Kidney capillary endothelial cell (primary cell): Measurements from ENCODE around the gene RPS25.
"Not testable (repeated sequence)": the region's sequence is repeated elsewhere in the genome, so short reads cannot be mapped to it uniquely, and the experiment has no call there.

Experiments
- DNase-seq: peaks from one replicate; pipeline ENCODE4 v3.0.0-alpha.2; 2018; ENCODE audit warnings: low spot score

The RPS25 gene

DNA sequence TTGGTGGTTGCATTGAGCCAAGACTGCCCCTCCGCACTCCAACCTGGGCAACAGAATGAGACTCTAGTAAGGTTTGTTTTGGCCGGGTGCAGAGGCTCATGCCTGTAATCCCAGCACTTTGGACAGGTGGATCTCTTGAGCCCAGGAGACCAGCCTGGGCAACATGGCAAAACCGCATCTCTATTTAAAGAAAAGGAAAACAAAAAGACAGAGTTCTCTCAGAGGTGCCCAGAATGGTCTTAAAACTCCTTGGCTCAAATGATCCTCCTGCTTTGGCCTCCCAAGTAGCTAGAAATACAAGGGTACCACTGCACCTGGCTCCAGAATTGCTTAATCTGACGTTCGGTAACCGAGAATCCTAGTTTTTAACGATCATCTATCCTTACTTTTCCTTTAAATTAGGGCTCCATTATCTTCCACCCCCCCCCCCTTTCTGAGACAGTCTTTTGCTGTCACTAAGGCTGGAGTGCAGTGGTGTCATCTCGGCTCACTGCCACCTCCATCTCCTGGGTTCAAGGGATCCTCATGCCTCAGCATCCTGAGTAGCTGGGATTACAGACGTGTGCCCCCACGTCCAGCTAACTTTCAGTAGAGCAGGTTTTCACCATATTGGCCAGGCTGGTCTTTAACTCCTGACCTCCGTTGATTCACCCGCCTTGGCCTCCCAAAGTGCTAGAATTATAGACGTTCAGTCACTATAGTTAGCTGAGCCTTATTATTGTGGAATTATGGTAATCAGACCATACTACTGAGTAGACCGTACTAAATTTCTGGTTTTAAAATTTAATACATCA is 1.7 kb downstream of the RPS25 start:
- DNase-seq, result no peak

DNA sequence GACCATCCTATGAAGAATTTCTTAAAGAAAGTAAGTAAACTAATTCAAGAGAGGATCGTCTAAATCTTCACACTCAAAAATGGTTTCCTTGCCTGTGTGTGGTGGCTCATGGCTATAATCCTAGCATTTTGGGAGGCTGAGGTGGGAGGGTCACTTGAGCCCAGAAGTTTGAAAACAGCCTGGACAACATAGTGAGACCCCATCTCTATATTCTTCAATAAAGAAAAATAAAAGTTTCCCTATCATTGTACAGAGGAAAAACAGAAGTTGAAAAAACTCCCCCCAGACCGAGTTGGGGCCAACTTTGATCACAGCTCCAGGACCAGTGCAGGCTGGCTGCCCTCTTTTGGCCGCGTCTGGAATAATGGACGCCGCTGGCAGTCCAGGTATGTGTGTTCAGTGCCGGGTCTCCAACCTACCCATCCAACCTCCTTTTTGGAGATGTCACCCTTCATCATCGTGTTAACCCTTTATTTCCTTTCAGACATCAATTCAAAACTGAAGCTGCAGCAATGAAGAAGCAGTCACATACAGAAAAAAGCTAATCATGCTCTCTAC is 3.0 kb downstream of the RPS25 start:
- no peak for DNase-seq

DNA sequence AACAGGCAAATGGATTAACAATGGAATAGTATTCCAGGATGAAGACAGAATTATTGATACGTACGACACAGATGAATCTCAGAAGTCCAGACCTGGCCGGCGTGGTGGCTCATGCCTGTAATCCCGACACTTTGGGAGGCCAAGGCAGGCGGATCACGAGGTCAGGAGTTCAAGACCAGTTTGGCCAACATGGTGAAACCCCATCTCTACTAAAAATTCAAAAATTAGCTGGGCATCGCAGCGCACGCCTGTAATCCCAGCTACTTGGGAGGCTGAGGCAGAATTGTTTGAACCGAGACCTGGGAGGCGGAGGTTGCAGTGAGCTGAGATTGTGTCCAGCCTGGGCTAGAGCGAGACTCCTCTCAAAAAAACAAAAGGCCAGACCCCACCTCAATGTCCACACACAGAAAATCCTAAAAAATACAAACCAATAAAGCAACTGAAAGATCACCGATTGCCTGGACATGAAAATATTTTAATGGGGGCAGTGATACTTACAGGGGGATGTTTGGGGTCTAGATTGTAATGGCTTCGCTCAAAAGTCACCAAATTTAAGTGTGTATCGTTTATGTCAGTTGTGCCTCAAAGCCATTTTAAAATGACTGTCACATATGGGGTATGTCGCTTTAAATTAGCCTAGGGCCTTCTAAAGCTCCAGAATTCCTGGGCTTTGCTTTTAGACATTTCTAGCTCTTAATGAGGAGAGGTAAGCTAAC is 3.8 kb downstream of the RPS25 start:
- no peak for DNase-seq

DNA sequence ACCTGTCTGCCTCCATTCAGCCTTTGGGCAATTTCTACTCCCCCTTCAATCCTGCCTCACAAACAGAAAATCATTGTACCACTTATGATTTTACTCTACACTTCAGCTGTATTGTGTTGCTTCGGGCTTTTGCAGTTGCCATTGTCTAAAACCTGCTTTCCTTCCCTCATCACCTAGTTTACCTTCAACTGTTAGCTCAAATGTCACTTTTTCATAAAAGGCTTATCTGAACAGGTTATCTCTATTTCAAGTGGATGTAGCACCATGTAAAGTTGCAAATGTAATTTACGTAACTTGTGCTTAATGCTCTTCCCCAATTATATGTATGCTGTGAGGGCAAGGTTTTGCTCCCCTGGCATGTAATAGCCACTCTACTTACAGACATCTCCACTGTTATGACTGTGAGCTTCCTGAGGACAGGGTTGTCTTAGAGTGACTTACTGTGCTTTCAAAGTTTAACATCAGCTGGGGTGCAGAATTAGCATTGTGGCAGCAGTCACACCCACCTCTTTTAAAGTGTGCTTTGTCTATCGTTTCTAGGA is 5.4 kb downstream of the RPS25 start:
- DNase-seq, result no peak

DNA sequence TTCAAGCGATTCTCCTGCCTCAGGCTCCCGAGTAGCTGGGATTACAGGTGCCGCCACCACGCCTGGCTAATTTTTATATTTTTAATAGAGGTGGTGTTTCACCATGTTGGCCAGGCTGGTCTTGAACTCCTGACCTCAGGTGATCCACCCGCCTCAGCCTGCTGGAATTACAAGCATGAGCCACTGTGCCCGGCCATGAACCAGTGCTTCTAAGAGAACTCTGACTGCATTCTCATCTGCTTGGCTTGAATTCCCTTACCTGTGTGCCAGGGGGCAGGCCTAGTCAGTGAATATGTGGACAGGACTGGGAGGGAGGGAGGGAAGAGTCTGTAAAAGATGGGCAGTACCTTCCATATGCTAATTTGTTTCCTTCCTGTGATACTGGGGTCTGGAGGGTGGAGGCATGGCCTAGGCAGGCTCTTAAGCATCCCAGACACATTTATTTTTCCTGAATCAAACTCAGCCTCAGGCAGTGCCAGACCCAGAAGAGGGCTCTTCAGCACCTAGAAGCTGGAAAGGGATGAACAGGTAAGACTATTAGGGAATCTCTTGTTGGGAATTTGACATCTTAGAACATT is 6.6 kb downstream of the RPS25 start:
- DNase-seq, result no peak

DNA sequence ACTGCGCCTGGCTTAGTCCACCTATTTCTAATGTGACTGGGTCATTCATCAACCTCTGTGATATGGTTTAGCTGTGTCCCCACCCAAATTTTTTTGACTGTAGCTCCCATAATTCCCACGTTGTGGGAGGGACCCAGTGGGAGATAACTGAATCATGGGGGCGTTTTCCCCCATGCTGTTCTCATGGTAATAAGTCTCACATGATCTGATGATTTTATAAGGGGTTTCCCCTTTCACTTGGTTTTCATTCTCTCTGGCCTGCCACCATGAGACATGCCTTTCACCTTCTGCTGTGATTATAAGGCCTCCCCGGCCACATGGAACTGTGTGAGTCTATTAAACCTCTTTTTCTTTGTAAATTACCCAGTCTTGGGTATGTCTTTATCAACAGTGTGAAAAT is 11.5 kb downstream of the RPS25 start:
- no peak for DNase-seq

DNA sequence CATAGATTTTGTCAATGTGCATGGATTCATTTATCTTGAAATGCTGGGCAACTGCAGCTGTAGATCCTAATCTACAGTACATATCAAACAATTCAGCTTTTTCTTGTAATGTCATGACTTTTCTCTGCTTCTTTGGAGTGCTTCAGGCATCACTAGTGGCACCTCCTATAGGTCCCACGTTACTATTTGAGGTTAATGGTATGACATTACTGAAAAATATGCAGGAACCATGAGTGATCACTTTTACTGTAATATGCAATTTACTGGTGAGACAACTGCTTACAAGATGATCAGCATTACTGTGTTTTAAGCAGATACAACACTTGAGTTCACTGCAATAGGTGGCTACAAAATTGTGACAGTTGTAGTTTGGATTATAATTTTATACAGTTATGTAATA is 17.2 kb downstream of the RPS25 start:
- no peak for DNase-seq

DNA sequence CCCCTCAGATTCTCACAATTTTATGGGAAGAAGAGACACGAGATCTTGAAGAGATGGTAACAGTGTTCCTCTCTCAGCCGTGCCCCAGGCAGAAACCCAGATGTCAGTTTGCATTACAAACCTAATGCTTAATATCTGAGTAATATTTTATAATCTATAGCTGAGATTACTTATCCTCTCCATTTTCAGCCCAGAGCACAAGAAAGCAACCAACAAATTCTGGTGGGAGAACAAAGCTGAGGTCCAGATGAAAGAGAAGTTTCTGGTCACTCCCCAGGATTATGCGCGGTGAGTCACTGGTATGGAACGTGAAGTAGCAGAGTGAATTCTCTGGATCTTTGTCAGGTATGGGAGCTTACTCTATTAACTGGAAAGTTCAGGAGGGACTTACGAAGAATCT is 19.3 kb downstream of the RPS25 start:
- DNase-seq, result peak; percentile 26

DNA sequence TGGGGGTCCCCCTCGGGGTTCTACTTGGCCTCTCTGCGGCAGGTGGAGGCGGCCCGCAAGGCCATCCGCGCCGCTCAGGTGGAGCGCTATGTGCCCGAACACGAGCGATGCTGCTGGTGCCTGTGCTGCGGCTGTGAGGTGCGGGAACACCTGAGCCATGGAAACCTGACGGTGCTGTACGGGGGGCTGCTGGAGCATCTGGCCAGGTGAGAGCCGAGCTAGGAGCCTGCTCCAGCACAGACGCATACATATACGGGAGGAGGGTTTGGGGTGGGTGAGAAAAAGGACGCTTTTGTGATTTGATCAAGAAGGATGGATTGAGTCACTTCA is 19.8 kb downstream of the RPS25 start:
- DNase-seq, result no peak

DNA sequence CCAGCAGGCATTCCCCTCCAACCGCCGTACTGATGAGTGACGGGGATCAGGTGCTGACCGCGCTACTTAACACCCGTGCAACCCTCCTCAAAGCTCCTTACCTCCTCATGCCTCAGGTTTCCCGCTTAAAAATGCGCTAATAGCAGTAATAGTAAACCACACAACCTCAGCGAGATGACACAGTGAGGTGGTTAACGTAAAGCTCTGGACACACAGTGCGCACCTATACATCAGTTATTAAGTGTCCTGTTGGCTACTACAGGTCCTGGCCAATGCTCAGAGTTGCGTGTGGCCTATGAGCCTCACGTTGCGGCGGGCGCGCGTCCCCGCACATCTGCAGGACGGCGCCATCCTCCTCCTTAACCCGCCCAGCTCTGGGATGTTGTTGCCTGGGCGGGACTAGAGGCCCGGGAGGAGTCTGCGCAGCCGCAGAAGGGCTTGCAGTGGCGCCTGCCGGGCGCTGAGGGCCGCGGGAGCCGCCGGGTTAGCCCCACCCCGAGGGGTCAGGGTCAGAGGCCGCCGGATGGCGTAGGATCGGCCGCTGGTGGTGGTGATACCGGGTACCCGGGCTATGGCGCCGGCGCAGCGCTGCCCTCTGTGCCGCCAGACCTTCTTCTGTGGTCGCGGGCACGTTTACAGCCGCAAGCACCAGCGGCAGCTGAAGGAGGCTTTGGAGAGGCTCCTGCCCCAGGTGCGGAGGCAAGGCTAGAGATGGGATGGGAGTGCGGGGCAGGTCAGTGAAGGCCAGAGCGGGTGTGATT is 20.3 kb downstream of the RPS25 start, which contains the start of gene CENATAC:
CENATAC (plus strand) TSS at position 512 of the 761 bp plus-strand sequence; CDS start at position 572, 60 bp downstream.
- DNase-seq, result peak; percentile 94

DNA sequence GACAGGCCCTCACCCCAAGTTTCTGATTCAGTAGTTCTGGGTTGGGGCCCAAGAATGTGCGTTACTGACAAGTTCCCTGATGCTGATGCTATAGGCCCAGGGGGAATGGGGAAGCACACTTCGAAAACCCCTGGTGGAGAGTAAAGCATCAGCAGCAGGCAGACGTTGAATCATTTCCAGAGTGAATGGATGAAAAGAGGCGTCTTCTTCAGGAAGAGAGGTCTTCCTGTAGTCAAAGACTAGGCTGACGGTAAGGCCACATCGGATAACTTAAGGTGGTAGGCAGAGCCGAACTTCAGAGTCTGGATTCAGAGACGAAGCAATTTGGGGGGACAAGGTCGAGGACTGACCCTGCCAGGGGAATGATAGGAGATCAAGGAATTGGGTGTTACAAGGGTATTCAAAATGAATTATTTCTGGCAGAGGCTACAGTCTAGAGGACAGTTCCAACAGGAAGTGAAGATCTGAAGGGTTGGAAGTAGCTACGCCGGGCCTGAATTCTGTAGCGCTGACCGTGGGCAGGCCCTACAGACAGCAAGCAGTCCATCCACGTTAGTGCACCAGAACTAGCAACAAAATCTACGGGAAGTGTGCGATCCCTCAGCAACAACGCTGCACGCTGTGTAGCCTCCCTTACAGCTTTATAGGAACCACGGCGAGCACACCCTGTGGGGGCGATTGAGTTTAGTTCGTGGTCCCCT is 21.1 kb downstream of the RPS25 start:
- peak; percentile 40 for DNase-seq

DNA sequence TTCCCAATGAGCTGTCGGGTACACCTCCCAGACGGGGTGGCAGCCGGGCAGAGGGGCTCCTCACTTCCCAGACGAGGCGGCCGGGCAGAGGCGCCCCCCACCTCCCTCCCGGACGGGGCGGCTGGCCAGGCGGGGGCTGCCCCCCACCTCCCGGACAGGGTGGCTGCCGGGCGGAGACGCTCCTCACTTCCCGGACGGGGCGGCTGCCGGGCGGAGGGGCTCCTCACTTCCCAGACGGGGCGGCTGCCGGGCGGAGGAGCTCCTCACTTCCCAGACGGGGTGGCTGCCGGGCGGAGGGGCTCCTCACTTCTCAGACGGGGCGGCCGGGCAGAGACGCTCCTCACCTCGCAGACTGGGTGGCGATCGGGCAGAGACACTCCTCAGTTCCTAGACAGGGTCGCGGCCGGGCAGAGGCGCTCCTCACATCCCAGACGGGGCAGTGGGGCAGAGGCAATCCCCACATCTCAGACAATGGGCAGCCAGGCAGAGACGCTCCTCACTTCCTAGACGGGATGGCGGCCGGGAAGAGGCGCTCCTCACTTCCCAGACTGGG is 26.6 kb downstream of the RPS25 start:
- not testable (repeated sequence) for DNase-seq

DNA sequence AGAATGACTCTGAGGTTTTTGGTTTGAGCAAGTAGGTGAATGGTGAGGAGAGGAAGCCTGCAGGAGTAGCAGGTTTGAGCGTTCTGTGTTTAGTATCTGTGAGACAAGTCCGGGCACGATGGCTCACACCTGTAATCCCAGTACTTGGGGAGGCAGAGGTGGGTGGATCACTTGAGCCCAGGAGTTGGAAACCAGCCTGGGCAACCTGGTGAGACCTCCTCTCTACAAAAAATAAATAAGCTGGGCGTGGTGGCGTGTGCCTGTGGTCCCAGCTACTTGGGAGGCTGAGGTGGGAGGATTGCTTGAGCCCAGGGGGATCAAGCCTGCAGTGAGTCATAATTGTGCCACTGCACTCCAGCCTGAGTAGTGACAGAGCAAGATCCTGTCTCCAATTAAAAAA is 29.9 kb downstream of the RPS25 start:
- no peak for DNase-seq

DNA sequence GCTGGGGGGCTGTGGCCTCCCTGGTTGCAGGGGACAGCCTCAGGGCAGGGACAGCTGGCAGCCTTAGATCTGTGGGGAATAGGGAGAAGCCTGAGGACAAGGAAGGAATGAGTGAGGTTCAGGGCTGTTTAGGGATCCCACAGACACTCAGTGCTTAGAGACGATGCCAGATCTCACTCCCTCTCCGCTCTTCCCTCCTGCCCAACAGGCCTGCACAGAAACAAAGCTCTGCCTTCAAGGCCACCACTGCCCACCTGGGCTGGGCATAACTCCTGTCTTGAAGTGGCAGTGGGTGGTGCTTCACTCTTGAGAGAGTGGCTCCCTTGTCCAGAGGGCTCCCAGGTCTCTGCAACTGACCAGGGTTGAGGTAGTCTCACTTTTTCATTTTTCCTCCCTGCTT is 33.3 kb downstream of the RPS25 start:
- DNase-seq, result no peak

DNA sequence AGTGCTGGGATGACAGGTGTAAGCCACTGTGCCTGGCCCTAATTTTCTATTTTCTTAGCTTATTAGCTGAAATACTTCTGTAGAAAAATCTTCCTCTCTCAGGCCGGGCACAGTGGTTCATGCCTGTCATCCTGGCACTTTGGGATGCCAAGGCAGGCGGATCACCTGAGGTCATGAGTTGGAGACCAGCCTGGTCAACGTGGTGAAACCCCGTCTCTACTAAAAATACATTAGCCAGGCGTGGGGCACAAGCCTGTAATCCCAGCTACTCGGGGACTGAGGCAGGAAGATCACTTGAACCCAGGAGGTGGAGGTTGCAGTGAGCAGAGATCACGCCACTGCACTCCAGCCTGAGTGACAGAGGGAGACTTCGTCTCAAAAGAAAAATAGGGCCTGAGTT is 33.8 kb downstream of the RPS25 start:
- DNase-seq, result not testable (repeated sequence)

DNA sequence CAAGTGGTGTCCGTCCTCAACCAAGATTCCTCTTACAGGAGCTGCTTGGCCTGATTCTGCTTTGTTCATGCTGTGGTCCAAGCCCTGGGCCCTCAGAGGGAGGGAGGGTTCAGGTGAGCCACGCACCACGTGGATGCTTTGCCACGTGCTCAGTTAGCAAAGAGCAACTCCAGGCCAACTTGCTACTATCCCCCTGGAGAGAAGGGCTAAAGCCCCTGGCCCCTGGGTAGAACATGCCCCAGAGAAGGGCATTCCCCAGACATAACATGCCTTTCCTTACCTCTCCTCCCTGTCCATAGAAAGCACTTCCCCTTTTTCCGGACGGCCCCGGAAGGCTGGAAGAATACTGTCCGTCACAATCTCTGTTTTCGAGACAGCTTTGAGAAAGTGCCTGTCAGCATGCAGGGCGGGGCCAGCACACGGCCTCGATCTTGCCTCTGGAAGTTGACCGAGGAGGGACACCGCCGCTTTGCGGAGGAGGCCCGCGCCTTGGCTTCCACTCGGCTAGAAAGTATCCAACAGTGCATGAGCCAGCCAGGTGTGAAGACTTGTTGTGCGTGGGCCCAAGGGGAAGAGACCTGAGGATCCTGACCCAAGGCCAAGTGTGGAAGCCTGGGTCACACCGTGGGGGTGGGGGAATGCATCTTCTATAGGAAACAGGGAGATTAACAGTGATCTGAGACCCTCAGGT is 37.8 kb downstream of the RPS25 start:
- DNase-seq, result no peak

DNA sequence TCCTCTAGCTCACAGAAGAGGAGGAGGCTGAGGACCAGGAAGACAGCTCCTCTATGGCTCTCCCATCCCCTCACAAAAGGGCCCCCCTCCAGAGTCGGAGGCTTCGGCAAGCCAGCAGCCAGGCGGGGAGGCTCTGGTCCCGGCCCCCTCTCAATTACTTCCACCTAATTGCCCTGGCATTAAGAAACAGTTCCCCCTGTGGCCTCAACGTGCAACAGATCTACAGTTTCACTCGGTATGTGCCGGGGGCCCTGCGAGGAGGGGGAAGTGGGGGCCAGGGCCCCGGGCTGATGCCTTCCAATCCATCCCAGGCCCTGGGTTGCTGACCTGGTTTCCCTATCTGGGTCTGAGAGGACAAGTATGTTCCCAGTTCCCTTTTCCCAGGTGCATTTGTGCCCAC is 38.7 kb downstream of the RPS25 start:
- DNase-seq, result no peak

DNA sequence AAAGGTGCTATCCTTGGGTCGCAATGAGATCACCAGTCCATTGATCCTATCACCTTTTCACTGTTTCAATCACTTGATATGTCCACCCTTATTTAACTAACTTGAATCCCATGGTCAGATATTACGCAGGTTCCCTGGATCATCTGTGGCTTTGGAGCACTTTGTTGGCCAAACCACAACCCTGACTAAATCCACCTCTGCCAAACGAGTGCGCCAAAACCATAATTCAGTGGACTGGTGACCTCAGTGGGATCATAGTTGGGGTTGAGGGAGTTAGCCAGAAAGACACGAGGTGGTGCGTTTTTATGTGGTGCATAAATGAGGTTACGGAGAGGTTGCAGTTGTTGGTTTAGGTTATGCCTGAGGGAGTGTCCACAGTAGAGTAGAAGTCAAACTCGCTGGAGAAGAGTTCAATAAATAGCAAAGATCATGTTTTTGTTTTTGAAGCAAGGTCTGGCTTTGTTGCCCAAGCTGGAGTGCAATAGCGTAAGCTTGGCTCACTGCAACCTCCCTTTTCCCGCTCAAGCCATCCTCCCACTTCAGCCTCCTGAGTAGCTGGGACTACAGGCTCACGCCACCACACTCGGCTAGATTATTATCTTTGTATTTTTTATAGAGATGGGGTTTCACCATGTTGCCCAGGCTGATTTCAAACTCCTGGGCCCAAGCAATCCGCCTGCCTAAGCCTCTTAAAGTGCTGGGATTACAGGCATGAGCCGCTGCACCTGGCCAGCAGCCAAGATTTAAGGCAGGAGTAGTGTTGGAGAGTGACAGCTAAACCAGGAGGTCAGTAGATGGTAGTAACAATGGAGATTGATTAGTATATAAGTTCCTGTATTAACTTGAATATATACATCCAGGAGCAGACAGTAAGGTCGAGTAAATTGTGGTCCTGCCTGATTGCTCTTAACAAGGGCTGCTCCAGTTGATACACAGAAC is 42.1 kb downstream of the RPS25 start:
- DNase-seq, result no peak

DNA sequence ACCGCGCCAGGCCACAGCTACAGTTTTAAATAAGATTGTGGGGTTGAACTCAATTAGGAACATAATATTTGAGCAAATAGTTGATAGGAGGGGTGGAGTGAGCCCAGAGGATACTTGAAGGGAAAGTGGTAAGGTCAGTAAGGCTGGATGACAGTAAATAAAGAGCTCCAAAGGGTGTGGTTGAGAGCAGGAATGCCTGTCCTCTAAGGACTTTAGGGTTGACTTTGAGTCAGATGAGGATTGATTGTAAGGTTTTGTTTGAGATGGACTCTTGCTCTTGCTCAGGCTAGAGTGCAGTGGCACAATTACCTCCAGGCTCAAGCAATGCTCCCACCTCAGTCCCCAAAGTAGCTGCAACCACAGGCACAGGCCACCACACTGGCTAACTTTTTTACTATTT is 44.2 kb downstream of the RPS25 start:
- DNase-seq, result no peak
